Brain microvascular endothelial cell (primary cell): Measurements from ENCODE around the gene OGDH.

Experiments
- DNase-seq: peaks from one replicate; pipeline ENCODE4 v3.0.0-alpha.2; 2020
- H3K27ac ChIP-seq: fragments of 250-450 bp; sonication (Bioruptor Pico); 2 replicates; pipeline ENCODE4 v1.5.1; 2020; ENCODE audit warnings: mild to moderate bottlenecking, moderate library complexity
- H3K27me3 ChIP-seq: fragments of 250-450 bp; sonication (Bioruptor Pico); replicated peaks from 2 replicates; pipeline ENCODE4 v1.5.1; 2020; ENCODE audit warnings: mild to moderate bottlenecking
- H3K36me3 ChIP-seq: fragments of 250-450 bp; sonication (Bioruptor Pico); replicated peaks from 2 replicates; pipeline ENCODE4 v1.5.1; 2020; ENCODE audit warnings: mild to moderate bottlenecking
- H3K4me3 ChIP-seq: 2 replicates; pipeline ENCODE4 v1.5.1; 2011; ENCODE audit warnings: low read depth, mild to moderate bottlenecking, control low read depth, low read length, moderate library complexity
- in situ Hi-C: cut with HindIII; loops from 2 replicates; pipeline ENCODE4 v1.10.0; 2017; ENCODE audit warnings: low sequenced_read_pairs, low pct_ligation_motif_present
- TF ChIP-seq, protein P1 (sequence below): IDR thresholded peaks from 2 replicates; pipeline ENCODE4 v1.5.1; 2011; ENCODE audit warnings: low read depth, mild to moderate bottlenecking, moderate library complexity, low read length, control low read depth, inconsistent platforms; ENCODE audit errors: missing control alignments

The OGDH gene

DNA sequence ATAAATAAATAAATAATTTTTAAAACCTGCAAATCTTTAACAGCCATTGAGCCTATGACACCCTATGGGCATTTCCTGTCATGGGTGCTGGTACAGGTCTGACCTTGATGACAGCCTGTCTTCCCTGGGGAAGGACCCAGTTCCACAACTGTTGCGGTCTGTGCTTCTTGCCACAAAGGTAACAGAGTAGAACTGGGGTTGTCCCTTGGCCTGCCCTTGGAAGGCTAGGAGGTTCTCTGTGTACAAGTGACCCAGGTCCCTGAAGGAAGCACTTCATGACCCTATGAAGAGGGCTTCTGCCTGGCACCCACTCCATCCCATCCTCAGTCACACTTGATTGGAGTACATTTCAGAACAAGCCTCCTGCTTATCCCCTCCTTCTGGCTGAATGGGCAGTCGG lies 66.9 kb downstream of the OGDH start:
- Histone ChIP-seq H3K27me3 (no peaks in the 10 kb centered on the region), H3K4me3 (no peak overlapping the region), H3K36me3 (peaks cover 29% of the 10 kb centered on the region), H3K27ac (no peak overlapping the region)
- TF ChIP-seq, protein P1, sequence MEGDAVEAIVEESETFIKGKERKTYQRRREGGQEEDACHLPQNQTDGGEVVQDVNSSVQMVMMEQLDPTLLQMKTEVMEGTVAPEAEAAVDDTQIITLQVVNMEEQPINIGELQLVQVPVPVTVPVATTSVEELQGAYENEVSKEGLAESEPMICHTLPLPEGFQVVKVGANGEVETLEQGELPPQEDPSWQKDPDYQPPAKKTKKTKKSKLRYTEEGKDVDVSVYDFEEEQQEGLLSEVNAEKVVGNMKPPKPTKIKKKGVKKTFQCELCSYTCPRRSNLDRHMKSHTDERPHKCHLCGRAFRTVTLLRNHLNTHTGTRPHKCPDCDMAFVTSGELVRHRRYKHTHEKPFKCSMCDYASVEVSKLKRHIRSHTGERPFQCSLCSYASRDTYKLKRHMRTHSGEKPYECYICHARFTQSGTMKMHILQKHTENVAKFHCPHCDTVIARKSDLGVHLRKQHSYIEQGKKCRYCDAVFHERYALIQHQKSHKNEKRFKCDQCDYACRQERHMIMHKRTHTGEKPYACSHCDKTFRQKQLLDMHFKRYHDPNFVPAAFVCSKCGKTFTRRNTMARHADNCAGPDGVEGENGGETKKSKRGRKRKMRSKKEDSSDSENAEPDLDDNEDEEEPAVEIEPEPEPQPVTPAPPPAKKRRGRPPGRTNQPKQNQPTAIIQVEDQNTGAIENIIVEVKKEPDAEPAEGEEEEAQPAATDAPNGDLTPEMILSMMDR: no peak
- no peak for DNase-seq
- in situ Hi-C loops: no loop called here

DNA sequence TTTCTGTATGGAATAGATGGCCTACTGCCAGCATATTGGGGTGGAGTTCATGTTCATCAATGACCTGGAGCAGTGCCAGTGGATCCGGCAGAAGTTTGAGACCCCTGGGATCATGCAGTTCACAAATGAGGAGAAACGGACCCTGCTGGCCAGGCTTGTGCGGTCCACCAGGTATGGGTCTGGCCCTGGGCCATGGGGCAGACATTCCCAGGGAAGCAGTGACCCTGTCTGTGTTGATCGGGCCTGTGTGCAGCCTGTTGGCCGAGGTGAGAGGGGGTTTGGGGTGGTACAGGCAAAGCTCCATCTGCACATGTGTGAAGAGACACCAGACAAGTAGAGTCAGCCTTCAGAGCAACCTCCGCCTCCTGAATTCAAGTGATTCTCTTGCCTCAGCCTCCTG lies 67.3 kb downstream of the OGDH start:
- in situ Hi-C loops: no loop called here
- TF ChIP-seq, protein P1: no peak
- DNase-seq: no peak
- H3K4me3 ChIP-seq: no peak overlapping the region
- no peak overlapping the region for H3K27ac ChIP-seq
- peaks cover 29% of the 10 kb centered on the region for H3K36me3 ChIP-seq
- H3K27me3 ChIP-seq: no peaks in the 10 kb centered on the region

DNA sequence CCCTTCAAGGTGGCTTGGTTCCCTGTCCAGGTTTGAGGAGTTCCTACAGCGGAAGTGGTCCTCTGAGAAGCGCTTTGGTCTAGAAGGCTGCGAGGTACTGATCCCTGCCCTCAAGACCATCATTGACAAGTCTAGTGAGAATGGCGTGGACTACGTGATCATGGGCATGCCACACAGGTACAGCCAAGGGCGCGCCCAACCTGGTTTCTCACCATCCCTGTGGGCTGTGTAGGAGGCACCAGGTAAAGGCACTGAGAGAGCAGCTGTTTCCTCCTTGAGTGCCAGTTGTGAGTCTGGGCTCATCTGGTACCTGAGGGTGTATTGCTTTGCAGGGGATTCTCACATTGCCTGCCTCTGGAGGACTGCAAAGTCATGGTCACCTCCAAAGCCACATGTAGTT lies 68.0 kb downstream of the OGDH start:
- no peak for DNase-seq
- H3K36me3 ChIP-seq: peaks cover 29% of the 10 kb centered on the region
- no peak overlapping the region for H3K4me3 ChIP-seq
- no peak overlapping the region for H3K27ac ChIP-seq
- no peaks in the 10 kb centered on the region for H3K27me3 ChIP-seq
- TF ChIP-seq, protein P1: no peak
- in situ Hi-C loops: no loop called here

DNA sequence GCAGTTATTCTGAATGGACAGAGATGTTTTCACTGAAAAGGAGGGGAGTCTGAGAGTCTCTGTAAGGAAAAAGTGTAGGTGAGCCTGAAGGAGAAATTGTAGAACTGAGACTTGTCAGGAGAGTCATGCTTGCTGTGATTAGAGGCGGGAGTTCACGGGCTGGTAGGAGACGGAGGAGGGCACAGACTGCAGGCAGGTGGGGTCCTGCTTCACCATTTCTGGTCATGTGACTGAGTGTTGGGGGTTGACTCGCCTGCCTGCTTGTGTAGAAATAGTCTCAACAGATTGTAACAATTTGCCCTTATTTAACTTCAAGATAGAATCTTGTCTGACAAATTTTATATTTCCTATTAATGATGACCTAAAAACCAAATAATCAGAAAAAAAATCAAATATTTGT lies 70.3 kb downstream of the OGDH start:
- DNase-seq: no peak
- in situ Hi-C loops: no loop called here
- peaks cover 31% of the 10 kb centered on the region for H3K36me3 ChIP-seq
- no peak overlapping the region for H3K27ac ChIP-seq
- H3K27me3 ChIP-seq: no peaks in the 10 kb centered on the region
- H3K4me3 ChIP-seq: no peak overlapping the region
- TF ChIP-seq, protein P1: no peak

DNA sequence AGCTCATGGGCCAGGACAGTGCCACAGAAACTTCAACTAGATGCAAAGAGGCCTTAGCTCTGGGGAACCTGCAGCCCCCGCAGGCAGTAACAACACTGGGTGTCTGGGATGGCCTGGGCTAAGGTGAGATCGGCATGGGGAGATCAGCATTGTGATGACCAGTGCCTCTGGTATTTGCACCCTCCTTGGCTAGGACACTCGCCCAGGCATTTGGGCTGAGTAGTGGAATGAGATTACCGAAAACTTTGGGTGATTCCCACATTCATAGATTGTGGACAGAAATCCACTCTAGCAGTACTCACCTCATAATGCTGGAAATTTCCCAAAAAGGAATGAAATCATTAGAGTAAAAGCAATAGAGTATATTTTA lies 71.7 kb downstream of the OGDH start:
- TF ChIP-seq, protein P1: no peak
- Histone ChIP-seq H3K36me3 (peaks cover 34% of the 10 kb centered on the region), H3K27me3 (no peaks in the 10 kb centered on the region), H3K4me3 (no peak overlapping the region), H3K27ac (no peak overlapping the region)
- DNase-seq: no peak
- in situ Hi-C loops: no loop called here

DNA sequence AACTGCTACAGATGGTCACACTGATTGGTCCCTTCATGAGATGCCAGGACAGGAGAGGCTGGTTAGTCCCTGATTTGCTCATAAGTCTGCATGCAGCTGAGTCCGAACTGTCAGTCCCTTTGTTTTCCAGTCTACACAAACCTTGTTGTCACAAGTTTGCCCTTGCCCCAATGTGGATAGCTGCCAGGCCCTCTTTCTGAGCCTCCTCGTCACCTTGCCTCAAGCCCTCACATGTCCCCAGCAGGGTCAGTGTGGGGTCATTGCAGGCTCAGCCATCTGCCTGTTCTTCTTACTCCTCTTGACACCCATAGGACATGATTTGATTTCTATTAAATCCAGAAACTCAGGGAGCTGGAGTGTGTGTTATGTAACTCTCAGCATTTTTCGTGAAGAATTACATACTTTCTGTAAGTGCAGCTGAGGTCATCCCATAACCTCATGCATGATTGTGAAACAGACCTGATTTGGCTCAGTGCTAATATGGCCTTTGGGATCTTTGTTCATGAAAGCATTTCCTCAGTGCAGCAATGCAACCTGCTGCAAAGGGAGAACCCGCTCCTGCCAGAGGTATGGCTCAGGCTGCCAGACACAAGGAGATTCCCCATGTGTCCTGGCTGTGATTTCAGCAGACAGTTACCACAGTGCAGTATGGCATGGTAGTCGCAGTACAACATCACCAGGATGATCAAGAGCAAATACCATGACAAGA lies 72.2 kb downstream of the OGDH start:
- Histone ChIP-seq H3K27ac (no peak overlapping the region), H3K36me3 (peaks cover 31% of the 10 kb centered on the region), H3K27me3 (no peaks in the 10 kb centered on the region), H3K4me3 (no peak overlapping the region)
- in situ Hi-C loops: no loop called here
- peak; percentile 24 for DNase-seq
- TF ChIP-seq, protein P1: no peak
